GM21381 (cell line): ENCODE measurements around the gene SMC1B.
"Not testable (repeated sequence)": the region's sequence is repeated elsewhere in the genome, so short reads cannot be mapped to it uniquely, and the experiment has no call there.

Experiments used
- ATAC-seq: cut with Tn5 transposase; IDR thresholded peaks from one replicate; pipeline ENCODE4 v1.9.1; 2021; ENCODE audit warnings: mild to moderate bottlenecking, moderate library complexity; ENCODE audit not compliant: unreplicated experiment

The SMC1B gene

DNA sequence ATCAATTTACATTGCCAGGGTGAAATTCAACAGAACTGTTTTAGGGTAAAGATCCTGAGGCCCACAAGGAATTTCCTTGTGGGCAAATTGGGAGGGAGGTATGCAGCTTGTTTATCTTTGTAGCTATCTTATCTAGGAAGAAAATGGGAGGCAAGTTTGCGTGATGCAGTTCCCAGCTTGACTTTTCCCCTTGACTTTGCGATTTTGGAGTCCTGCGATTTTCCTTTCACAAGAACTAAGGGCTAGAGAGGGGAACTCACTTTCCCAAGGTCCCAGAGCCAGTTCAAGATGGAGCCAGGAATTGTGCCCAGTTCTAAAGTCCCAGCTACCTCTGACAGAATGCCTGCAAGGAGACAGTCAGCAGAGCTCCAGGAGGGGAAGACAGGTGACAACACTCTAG is 30.8 kb upstream of the SMC1B start:
- ATAC-seq, result no peak

DNA sequence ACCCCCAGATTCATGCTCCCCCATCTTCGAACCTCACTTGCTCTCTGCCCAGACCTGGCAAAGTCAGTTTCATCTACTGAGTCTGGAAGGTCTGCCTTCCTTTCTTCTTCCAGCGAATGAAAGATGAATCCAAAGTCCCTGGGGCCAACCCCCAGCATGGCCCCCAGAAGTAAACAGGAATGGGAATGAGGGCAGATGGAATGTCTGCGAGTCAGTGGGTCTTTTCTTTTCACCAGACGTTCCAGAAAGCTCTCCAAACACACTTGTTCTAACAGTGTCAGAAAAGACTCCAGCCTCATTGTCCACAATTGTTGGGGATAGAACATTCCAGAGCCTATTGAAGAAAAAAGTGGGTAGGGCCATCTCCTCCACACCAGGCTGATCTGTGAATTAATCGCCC is 28.7 kb upstream of the SMC1B start:
- no peak for ATAC-seq

DNA sequence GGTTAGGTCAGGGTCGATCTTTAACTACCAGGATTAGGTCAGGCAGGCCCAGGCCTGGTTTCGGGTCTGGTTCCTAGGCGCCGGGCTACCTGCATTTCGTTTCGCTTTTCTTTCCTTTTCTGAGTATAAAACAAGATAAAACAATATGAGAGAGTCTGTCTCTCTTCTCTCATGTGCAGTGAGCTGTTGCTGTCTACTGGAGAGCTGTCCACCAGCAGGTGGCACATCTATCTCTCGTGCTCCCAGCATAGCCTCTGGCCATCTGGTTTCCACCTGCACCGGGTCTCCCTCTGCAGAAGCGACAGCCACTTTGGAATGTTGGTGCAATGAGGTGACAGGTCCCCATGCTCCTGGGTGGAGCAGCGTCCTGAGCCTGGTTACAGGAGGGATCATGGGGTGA is 27.7 kb upstream of the SMC1B start:
- no peak for ATAC-seq

DNA sequence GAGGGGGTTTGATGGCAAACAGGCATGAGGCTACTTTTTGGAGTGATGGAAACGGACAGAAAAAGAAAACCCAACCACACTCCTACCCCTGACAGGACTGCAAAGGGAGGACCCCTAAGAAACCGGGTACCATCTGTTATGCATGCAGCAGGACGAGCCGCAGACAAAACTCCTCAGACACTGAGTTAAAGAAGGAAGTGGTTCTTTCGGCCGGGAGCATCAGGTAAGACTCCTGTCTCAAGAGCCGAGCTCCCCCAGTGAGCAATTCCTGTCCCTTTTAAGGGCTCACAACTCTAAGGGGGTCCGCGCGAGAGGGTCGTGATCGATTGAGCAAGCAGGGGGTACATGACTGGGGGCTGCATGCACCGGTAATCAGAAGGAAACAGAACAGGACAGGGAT is 27.3 kb upstream of the SMC1B start:
- not testable (repeated sequence) for ATAC-seq

DNA sequence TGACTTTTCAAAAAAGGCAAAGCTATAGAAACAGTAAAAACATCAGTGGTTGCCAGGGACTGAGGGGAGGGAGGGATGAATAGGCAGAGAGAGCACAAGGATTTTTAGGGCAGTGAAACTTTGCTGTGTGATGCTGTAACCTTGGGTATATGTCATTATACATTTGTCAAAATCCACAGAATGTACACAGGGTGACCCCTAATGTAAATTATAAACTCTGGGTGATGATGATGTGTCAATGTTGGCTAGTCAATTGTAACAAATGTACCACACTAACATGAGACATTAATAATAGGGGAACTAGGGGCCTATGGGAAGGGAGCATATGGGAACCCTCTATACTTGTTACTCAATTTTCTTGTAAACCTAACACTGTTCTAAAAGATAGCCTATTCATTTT is 24.9 kb upstream of the SMC1B start:
- no peak for ATAC-seq

DNA sequence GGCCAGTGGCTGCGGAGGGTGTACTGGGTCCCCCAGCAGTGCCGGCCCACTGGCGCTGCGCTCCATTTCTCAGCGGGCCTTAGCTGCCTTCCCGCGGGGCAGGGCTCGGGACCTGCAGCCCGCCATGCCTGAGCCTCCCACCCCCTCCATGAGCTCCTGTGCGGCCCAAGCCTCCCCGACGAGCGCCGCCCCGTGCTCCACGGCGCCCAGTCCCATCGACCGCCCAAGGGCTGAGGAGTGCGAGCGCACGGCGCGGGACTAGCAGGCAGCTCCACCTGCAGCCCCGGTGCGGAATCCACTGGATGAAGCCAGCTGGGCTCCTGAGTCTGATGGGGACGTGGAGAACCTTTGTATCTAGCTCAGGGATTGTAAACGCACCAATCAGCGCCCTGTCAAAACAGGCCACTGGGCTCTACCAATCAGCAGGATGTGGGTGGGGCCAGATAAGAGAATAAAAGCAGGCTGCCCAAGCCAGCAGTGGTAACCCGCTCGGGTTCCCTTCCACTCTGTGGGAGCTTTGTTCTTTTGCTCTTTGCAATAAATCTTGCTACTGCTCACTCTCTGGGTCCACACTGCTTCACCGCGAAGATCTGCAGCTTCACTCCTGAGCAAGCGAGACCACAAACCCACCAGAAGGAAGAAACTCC is 23.6 kb upstream of the SMC1B start:
- ATAC-seq, result not testable (repeated sequence)

DNA sequence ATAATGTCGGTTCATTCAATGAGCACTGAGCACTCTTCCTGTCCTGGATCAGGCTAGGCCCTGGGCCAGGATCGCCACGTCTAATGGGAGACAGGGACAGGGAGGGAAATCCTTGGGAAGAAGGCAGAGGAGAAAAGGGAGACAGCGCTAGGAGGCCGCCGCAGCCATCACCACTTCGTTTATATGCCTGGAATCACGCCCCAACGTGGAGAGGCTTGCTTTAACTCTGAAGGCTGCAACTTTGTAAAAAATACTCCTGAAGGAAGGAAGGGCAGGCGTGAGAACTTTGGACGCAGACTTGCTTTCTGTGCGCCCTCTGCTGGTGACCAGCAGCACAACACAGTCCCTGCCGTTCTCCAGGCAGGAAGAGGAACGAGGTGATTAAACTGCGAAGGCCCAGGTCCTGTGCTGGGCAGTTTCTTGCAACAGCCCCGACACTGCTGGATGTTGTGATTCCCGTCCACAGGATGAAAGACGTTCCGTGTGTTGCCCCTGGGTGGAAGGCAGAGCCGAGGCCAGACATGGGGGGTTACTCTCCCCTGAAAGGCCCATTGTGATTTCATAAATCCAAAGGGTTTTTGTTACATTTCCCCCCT is 22.2 kb upstream of the SMC1B start:
- no peak for ATAC-seq

DNA sequence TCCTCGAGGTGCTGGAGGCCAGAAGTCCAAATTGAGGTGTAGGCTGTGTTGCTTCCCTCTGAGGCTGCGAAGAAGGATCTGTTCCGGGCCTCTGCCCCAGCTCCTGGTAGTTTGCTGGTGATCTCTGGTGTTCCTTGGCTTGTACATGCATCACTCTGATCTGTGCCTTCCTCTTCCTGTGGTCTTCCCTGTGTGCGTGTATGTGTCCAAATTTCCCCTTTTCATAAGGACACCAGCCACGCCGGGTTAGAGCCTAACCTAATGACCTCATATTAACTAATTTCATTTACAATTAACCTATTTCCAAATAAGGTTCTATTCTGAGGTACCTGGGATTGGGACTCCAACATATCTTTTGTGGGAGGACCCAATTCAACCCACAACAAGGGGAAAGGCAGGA is 21.6 kb upstream of the SMC1B start:
- ATAC-seq, result no peak

DNA sequence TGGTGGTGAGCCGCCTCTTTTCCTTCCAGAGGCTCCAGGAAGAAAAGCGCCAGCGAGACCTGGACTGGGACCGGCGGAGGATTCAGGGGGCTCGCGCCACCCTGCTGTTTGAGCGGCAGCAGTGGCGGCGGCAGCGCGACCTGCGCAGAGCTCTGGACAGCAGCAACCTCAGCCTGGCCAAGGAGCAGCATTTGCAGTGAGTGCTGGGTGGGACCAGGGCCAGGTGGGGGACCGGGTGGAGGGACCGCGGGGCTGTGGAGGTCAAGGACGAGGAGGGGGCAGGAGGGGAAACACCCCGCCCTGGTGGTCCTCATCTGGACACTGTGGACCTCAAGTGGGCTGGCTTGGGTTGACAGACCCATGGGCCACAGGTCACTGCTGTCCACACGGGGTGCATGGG is 17.5 kb upstream of the SMC1B start:
- ATAC-seq, result no peak

DNA sequence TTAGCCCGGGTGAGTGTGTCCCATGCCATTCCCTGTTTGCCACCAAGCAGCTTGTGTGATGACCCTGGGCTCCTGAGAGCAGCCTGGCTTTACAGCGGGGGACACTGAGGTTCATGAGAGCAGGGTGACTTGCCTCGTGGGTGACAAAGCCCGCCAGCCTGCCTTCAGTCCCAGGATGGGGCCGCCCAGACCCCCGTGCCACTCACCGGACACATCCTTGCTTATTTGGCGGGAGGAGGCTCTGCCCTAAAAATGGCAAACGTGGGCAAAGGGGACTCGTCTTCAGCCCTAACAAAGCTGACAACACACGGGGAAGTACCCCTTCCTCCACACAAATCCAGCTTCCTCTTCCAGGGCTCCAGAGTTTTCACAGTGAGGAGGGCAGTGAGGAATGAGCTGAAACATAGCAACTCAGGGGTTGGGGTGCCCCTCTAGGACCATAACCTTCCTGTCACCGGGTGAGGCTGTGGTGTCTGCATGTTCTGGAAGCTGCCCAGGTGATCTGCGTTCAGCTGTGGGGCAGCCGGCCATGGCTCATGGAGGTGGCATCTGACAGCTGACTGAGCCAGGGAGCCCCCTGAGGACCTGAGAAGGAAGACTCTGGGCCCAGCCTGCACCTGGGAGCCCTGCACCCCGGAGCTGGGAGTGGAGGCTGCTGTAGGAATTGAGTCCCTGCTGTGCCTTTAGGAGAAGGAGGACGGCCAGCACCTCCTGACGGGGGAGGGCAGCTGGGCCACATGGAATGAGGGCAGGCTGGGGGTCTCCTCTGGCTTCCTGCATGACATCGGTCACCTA is 16.8 kb upstream of the SMC1B start:
- ATAC-seq, result no peak

DNA sequence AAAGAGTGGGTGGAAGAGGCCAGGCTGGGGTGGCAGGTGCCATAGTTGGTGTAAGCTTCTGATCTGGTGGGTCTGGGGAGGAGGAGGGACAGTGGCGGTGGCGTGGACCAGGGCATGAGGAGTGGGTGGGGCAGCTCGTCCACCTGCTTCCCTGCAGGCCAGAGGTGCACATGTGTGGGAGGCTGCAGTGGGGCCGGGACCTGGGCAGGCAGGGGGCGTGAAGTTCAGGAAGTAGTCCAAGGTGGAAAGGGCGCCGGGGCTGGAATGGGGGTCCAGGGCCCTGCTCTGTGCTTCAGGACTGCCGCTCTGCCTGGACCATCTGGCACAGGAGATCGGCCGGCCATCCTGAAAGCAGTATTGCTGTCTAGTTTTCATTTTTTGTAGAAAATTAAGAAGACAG is 16.0 kb upstream of the SMC1B start:
- no peak for ATAC-seq

DNA sequence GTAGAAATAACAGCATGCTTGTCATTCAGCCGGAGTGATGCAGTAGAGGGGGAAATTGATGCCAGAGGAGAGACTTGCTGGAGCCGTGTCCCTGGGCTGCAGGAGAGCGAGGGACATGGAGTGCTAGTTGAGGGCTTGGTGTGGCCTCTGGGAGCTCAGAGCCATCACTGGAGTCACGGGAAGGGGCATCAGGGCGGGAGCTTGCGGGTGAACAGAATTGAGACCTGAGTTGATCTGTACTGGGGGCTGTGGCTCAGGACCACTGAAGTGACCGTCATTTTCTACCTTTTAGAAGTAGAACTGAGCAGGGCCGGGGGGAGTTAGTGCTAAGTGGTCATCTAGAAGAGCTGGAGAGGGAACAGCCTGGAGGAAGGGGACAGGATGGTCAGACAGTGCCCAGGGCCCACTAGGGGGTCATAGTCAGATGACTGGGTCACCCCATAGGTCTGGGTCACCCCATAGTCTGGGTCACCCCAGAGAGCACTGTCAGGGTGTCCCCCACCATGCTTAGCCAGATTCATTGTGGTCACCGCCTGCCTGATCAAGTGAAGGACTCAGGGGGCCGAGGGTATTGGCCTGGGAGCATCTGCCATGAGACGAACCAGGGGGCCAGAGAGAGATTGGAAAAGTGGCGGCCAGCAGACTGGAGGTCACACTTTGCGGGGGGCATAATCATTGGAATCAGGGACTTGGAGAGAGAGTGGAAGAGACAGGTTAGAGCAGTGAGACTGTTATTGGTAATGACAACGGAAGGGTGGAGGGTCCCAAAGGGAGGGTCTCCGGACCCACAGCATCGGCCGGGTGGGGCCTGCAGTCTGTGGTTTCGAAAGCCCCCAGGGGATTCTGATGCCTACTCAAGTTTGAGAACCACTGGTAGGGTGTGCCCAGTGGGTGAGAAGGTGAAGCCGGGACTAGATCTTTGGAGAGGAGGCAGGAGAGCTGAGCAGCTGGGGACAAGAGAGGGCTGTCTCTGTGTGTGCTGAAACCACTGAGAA is 15.3 kb upstream of the SMC1B start:
- no peak for ATAC-seq

DNA sequence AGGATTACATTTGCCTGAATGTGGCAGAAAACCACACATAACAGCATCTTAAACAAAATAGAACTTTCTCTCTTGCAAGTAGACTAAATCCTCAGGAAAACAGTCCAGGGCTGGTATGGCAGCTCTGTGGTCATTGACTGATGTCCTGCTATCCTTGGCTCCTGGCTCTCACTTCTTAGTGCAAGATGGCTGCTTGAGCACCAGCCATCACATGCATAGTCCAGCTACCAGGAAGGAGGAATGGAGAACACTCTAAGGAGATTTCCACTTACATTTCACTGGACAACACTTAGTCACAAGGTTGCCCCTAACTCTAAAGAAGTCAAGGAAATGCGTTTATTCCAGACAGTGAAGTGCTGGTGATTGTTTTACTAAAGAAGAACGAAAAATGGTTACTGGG is 13.7 kb upstream of the SMC1B start:
- ATAC-seq, result no peak

DNA sequence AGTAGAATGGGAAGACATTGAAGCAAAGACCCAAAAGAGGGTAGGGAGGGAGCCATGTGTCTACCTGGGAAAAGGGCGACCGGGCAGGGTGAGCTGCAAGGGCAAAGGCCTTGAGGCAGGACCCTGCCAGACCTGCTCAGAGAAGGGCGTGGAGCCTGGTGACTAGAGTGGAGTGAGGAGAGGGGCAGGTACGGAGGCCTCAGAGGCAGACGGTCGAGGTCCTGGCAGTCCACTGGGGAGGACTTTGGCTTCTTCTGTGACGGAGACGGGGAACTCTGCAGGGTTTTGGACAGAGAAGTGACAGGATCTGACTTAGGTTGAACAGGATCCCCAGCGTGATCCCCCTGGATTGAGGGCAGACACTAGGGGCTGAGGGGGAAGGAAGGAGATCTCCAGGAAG is 13.0 kb upstream of the SMC1B start:
- no peak for ATAC-seq

DNA sequence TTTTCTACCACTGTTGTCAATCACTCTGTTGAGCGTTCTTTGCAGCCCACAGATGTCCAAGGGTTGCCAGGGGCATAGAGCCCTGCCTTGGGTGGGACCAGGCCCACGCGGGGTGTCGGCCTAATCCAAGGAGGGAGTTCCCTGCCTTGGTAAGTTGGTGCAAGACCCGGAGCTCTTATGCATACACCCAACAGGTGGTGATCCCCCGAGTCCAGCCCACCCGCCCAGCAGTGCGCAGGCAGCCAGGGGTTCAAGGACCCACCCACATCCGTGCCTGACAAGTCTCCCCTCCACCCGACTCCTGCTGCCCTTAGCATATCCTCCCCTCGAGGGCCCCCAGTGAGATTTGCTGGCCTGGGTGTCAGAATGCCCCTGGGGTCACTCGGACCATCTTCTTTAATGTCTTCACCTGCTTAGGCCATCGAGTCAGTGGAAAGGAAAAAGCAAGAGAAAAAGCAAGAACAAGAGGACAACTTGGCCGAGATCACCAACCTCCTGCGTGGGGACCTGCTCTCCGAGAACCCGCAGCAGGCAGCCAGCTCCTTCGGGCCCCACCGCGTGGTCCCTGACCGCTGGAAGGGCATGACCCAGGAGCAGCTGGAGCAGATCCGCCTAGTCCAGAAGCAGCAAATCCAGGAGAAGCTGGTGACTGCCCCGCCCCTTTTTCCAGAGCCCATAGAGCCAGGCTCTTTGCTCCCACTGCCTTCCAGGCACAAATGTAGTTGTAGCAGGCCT is 12.3 kb upstream of the SMC1B start:
- ATAC-seq, result no peak

DNA sequence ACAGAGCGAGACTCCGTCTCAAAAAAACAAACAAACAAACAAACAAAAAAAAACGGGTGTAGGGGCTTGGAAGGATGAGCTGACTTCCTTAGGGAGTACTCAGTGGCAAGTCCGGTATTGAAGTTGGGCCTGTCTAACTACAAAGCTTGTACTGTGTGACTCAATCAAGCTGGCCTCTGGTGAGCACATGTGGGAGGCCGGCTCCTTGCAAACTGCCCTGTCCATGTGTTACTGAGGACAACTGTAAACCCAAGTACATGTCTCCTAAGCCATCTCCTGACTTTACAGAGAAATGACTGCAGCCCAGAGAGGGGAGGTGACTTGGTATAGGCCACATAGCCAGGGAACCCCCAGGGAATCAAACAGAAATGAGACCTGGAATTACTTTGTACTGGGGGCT is 11.7 kb upstream of the SMC1B start:
- ATAC-seq, result no peak

DNA sequence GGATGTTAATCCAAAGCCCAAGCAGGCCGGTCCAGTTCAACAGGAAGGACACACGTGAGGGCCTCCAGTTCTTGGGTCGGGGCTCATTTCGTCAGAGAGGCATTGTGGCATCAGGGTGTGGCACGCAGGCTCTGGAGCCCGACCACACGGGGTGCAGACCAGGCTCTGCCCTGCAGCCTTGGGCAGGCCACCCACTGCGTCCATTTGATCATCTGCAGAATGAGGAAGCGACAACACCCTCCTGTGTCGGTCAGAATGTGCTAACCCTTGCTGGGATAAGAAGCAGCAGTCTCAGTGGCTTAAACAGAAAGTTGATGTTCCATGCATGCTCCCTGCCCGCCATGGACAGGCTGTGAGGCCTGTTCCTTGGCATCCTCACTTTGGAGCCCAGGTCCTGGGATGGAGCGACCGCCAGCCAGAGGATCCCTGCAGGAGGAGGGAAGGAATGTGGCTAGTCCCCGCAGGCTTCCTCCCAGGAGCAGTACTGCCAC is 10.9 kb upstream of the SMC1B start:
- ATAC-seq, result no peak

DNA sequence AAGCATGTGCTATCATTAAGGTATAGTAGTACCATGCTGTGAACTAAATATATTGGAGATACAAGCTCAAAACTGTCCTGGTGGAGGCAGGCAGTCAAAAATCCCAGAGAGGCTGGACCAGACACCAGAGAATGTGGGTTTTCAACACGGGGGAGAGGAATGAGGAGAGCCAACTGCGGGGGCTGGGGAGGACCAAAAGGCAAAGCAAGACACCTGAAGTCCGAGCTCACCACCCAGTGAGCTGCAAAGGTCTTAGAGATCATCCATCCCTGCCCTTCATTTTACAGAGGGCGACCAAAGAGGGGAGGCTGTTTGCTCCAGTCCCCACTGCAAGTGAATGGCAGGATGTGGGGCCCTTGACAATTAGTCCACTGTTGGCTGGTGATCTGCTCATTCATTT is 10.1 kb upstream of the SMC1B start:
- no peak for ATAC-seq

DNA sequence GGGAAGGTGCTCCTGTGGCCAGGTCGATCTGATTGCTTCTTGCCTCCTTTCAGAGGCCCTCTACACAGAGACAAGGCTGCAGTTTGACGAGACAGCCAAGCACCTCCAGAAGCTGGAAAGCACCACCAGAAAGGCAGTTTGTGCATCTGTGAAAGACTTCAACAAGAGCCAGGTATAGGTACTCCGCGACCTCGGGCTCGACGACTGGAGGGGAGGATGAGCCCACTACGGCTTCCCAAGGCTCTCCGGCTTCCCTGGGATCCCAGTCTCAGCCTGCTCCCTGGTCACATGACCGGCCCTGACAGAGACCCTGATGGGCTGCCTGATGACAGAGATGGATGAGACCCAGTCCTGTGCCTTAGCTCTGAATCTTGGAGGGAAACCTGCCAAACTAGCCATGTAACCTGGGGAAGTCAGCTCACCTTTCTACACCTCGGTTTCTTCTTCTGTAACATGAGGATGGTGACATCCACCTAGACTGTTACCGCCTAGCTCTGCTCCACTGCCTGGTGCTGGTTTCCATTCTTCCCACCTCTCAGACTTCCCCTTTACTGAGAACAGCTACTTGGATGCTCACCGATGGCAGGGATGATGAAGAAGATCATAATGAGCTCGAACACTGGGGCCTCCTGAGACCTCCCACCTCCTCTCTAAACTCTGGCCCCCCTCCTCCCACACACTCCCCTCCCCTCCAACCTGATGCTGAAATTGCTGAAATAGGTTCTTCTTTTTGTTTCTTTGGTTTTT is 9.0 kb upstream of the SMC1B start:
- ATAC-seq, result no peak
